Activated T-helper 1 cell treated with anti-CD3 and anti-CD28 coated beads, Interleukin-2, amount 50 U/mL, for 16 hours (primary cell): ENCODE results near the gene ZNF81.
"Not testable (repeated sequence)": the region's sequence is repeated elsewhere in the genome, so short reads cannot be mapped to it uniquely, and the experiment has no call there.

Experiments
- DNase-seq, 2 donors: peaks; one replicate each; pipeline ENCODE4 v3.0.0-alpha.2; 2020; ENCODE audit warnings: low read depth in 1 of 2, low spot score in 1 of 2

ZNF81 gene

GRCh38 chrX:47836164-47837072, at the start of gene ZNF81:
ZNF81 (plus strand) TSS chrX:47836902; CDS start chrX:47846268, 9,366 bp downstream.
- DNase-seq = peak; percentile 75 to 78

GRCh38 chrX:47796433-47796906, 40.2 kb upstream of the ZNF81 start:
- DNase-seq = no peak

GRCh38 chrX:47797084-47797483, 39.6 kb upstream of the ZNF81 start:
- DNase-seq = no peak

- DNase-seq = no peak
These were observed 37.8 kb upstream of the ZNF81 start for GRCh38 chrX:47798861-47799260.

GRCh38 chrX:47802589-47802988, 34.1 kb upstream of the ZNF81 start:
- no peak for DNase-seq

- not testable (repeated sequence) for DNase-seq
These were observed 33.6 kb upstream of the ZNF81 start for GRCh38 chrX:47803103-47803502.

- DNase-seq = no peak
These were observed 32.4 kb upstream of the ZNF81 start for GRCh38 chrX:47804315-47804714.

GRCh38 chrX:47805844-47806243, 30.9 kb upstream of the ZNF81 start:
- DNase-seq = not testable (repeated sequence)

- DNase-seq = not testable (repeated sequence)
These were observed 30.1 kb upstream of the ZNF81 start for GRCh38 chrX:47806415-47807271.

GRCh38 chrX:47807272-47807538, 29.5 kb upstream of the ZNF81 start:
- not testable (repeated sequence) for DNase-seq

- DNase-seq = no peak
These were observed 29.2 kb upstream of the ZNF81 start for GRCh38 chrX:47807548-47807947.

GRCh38 chrX:47808904-47809788, 27.6 kb upstream of the ZNF81 start:
- DNase-seq = no peak

- no peak for DNase-seq
These were observed 21.9 kb upstream of the ZNF81 start for GRCh38 chrX:47814851-47815250.

GRCh38 chrX:47815901-47816845, 20.5 kb upstream of the ZNF81 start:
- DNase-seq = no peak

GRCh38 chrX:47817421-47817820, 19.3 kb upstream of the ZNF81 start:
- no peak for DNase-seq

- no peak for DNase-seq
These were observed 18.8 kb upstream of the ZNF81 start for GRCh38 chrX:47817897-47818296.

- no peak for DNase-seq
These were observed 7.7 kb upstream of the ZNF81 start for GRCh38 chrX:47828984-47829383.

GRCh38 chrX:47831788-47832187, 4.9 kb upstream of the ZNF81 start:
- DNase-seq = peak; percentile 23 to 24

GRCh38 chrX:47838361-47838760, 1.7 kb downstream of the ZNF81 start:
- DNase-seq = no peak

GRCh38 chrX:47840111-47840510, 3.4 kb downstream of the ZNF81 start:
- no peak for DNase-seq
